Vagina (tissue), 2 donors: Measurements from ENCODE around the gene IL7R. TPM values are rescaled to one million over a fixed set of nuclear protein-coding genes. Genes with fewer than 3 reads are reported as not detected.

Experiments
- DNase-seq, 2 donors: peaks; one replicate each; pipeline ENCODE4 v3.0.0-alpha.2; 2017; ENCODE audit errors: extremely low spot score in 2 of 2
- H3K27ac ChIP-seq: fragments of 200-600 bp; sonication (generic); one replicate; pipeline ENCODE4 v1.5.1; 2019
- H3K27me3 ChIP-seq: fragments of 200-600 bp; sonication (generic); one replicate; pipeline ENCODE4 v1.5.1; 2019
- H3K36me3 ChIP-seq, 2 donors: fragments of 200-600 bp; sonication (generic); one replicate each; pipeline ENCODE4 v1.5.1; 2017 to 2019
- H3K4me1 ChIP-seq: fragments of 200-600 bp; sonication (generic); one replicate; pipeline ENCODE4 v1.5.1; 2019
- H3K4me3 ChIP-seq, 2 donors: fragments of 200-600 bp; sonication (generic); 1 replicate in 1 of 2; 2 replicates in 1 of 2; pipeline ENCODE4 v1.5.1; 2016 to 2019
- H3K9me3 ChIP-seq: fragments of 200-600 bp; sonication (generic); one replicate; pipeline ENCODE4 v1.5.1; 2019
- CTCF ChIP-seq, 3 experiments: fragments of 450-650 bp in 2 of 3; fragments of 200-600 bp in 1 of 3; sonication (generic) in 1 of 3; IDR thresholded peaks; one replicate each; pipeline ENCODE4 v1.5.1; 2017 to 2019; ENCODE audit warnings: antibody characterized with exemption in 3 of 3, mild to moderate bottlenecking in 2 of 3, moderate library complexity in 2 of 3
- POLR2A ChIP-seq, 2 donors: fragments of 450-650 bp; IDR thresholded peaks; one replicate each; pipeline ENCODE4 v1.6.1; 2017; ENCODE audit warnings: antibody characterized with exemption in 2 of 2, mild to moderate bottlenecking in 2 of 2, moderate library complexity in 2 of 2
- POLR2AphosphoS5 ChIP-seq, 2 donors: sonication (generic); formaldehyde crosslinking; IDR thresholded peaks; one replicate each; pipeline ENCODE4 v1.9.0; 2017; ENCODE audit warnings: antibody characterized with exemption in 2 of 2, mild to moderate bottlenecking in 2 of 2, low read depth in 1 of 2; ENCODE audit not compliant: insufficient read depth in 1 of 2
- intact Hi-C: fragments of 100-400 bp; cut with DNase I; formaldehyde crosslinking; loops from one replicate; pipeline ENCODE4 v1.15.1; 2023
- total RNA-seq: library from RNA; depleted of rRNA; stranded (reverse); fragments of >200 nt; gene quantifications from one replicate; pipeline ENCODE4 v1.2.3, GENCODE V29; 2016

Gene IL7R
- total RNA-seq, 1 donor from 2014 or later = 69.7 TPM

- H3K4me3 ChIP-seq = no peak overlapping the region
- H3K27ac ChIP-seq = no peak overlapping the region
- intact Hi-C loops = no loop called here
- no peaks in the 10 kb centered on the region for H3K4me1 ChIP-seq
- H3K9me3 ChIP-seq = no peaks in the 10 kb centered on the region
- no peaks in the 10 kb centered on the region for H3K36me3 ChIP-seq
- no peaks in the 10 kb centered on the region for H3K27me3 ChIP-seq
- no peak for DNase-seq
- no peak for TF ChIP-seq CTCF (IDR thresholded peaks at IDR 0.05)
- TF ChIP-seq POLR2A (IDR thresholded peaks at IDR 0.05) = no peak
- no peak for TF ChIP-seq POLR2AphosphoS5 (IDR thresholded peaks at IDR 0.05; ENCODE audit: insufficient read depth in 1 of 2, low read depth in 1 of 2)
These were observed 34.2 kb upstream of the IL7R start for GRCh38 chr5:35822511-35822910.

- Histone ChIP-seq H3K9me3 (no peaks in the 10 kb centered on the region), H3K4me1 (no peaks in the 10 kb centered on the region), H3K27ac (no peak overlapping the region), H3K4me3 (no peak overlapping the region), H3K27me3 (no peaks in the 10 kb centered on the region), H3K36me3 (no peaks in the 10 kb centered on the region)
- TF ChIP-seq CTCF (IDR thresholded peaks at IDR 0.05) = no peak
- no peak for TF ChIP-seq POLR2AphosphoS5 (IDR thresholded peaks at IDR 0.05; ENCODE audit: insufficient read depth in 1 of 2, low read depth in 1 of 2)
- no peak for TF ChIP-seq POLR2A (IDR thresholded peaks at IDR 0.05)
- no peak for DNase-seq
- intact Hi-C loops = no loop called here
These were observed 33.2 kb upstream of the IL7R start for GRCh38 chr5:35823347-35824098.

- H3K4me1 ChIP-seq = no peaks in the 10 kb centered on the region
- intact Hi-C loops = no loop called here
- TF ChIP-seq CTCF (IDR thresholded peaks at IDR 0.05) = no peak
- no peak for TF ChIP-seq POLR2AphosphoS5 (IDR thresholded peaks at IDR 0.05; ENCODE audit: insufficient read depth in 1 of 2, low read depth in 1 of 2)
- TF ChIP-seq POLR2A (IDR thresholded peaks at IDR 0.05) = no peak
These were observed 30.6 kb upstream of the IL7R start for GRCh38 chr5:35826056-35826455.

GRCh38 chr5:35826554-35826953 is 30.1 kb upstream of the IL7R start:
- no peak for TF ChIP-seq CTCF (IDR thresholded peaks at IDR 0.05)
- no peak for TF ChIP-seq POLR2A (IDR thresholded peaks at IDR 0.05)
- TF ChIP-seq POLR2AphosphoS5 (IDR thresholded peaks at IDR 0.05; ENCODE audit: insufficient read depth in 1 of 2, low read depth in 1 of 2) = no peak
- intact Hi-C loops = no loop called here
- no peak overlapping the region for H3K27ac ChIP-seq
- no peaks in the 10 kb centered on the region for H3K4me1 ChIP-seq
- H3K27me3 ChIP-seq = no peaks in the 10 kb centered on the region
- no peak overlapping the region for H3K4me3 ChIP-seq
- no peaks in the 10 kb centered on the region for H3K36me3 ChIP-seq
- H3K9me3 ChIP-seq = no peaks in the 10 kb centered on the region
- DNase-seq = no peak

More at GRCh38 chr5:35826056-35826455, 30.6 kb upstream of the IL7R start:
- no peaks in the 10 kb centered on the region for H3K36me3 ChIP-seq
- no peak overlapping the region for H3K4me3 ChIP-seq
- H3K9me3 ChIP-seq = no peaks in the 10 kb centered on the region
- DNase-seq = no peak
- no peaks in the 10 kb centered on the region for H3K27me3 ChIP-seq
- H3K27ac ChIP-seq = no peak overlapping the region

GRCh38 chr5:35828082-35828598 is 28.6 kb upstream of the IL7R start:
- DNase-seq = no peak
- Histone ChIP-seq H3K27me3 (no peaks in the 10 kb centered on the region), H3K36me3 (no peaks in the 10 kb centered on the region), H3K4me1 (no peaks in the 10 kb centered on the region), H3K4me3 (no peak overlapping the region), H3K27ac (no peak overlapping the region), H3K9me3 (no peaks in the 10 kb centered on the region)
- TF ChIP-seq POLR2A (IDR thresholded peaks at IDR 0.05) (no peak), POLR2AphosphoS5 (IDR thresholded peaks at IDR 0.05; ENCODE audit: insufficient read depth in 1 of 2, low read depth in 1 of 2) (no peak), CTCF (IDR thresholded peaks at IDR 0.05) (no peak)
- intact Hi-C loops = no loop called here
